Stimulated activated CD8-positive, alpha-beta memory T cell treated with anti-CD3 and anti-CD28 coated beads, Interleukin-7, amount 100 ng/mL, for 48 hours (primary cell): ENCODE measurements around the gene FNDC3A.

ENCODE experiments used
- DNase-seq, 2 donors: peaks; one replicate each; pipeline ENCODE4 v3.0.0-alpha.2; 2020; ENCODE audit warnings: low read depth in 1 of 2; ENCODE audit errors: extremely low read depth in 1 of 2

The FNDC3A gene

DNA sequence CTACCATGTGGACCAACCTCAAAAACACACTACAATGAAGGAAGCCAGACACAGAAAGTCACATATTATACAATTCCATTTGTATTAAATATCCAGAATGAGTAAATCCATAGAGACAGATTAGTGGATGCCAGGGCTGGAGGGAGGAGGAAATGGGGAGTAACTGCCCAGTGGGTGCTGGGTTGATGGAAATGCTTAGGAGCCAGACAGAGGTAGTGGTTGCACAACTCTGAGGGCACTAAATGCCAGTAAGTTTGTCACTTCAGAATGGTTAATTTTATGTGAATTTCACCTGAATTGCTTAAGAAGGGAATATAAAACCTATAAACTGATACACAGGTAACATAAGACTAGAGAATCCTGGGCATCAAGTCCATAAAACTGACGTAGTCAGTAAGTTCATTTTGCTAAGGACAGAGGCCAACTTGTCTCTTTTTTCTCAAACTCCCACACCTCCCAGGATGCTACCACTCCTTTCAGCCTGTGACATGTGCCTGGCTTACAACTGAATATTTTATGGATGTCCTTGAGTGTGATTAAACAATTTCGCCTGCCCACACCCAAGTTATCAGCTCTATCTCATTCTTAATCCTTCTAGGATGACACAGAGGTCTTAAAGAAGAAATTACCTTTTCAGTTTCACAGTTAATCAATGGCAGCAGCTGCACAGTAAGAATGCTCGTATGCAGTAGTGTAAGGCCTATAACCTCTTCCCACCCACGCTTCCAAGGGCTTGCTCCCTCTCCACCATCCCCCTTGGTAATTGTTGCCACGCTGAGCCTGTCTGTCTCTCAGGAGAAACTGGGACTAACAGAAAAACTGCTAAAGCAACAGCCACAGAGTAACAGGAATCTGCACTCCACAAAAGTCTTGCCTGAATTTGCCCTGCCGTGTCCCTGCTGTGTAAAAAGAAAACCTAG is 238.5 kb downstream of the FNDC3A start:
- no peak for DNase-seq

DNA sequence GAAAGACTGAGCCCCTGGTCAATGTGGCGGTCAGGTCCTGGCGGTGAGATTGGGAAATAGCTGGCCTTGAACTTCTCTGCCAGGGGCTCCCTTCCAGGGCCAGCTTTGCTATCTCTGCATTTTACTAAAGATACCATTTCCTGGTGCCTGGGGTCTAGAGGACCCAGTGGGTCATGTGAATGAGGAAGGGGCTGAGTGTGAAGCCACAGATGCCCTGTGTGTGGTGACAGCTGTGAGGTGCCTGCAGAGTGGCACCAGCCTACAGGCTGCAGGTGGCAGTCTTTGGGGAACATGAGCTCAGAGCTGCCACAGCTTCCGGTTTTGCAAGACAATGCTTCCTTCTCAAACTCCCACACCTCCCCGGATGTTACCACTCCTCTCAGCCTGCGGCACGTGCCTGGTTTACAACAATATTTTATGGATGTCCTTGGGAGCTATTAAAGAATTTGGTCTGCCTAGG is 239.2 kb downstream of the FNDC3A start:
- peak in 1 of 2 donors; percentile 18 for DNase-seq

DNA sequence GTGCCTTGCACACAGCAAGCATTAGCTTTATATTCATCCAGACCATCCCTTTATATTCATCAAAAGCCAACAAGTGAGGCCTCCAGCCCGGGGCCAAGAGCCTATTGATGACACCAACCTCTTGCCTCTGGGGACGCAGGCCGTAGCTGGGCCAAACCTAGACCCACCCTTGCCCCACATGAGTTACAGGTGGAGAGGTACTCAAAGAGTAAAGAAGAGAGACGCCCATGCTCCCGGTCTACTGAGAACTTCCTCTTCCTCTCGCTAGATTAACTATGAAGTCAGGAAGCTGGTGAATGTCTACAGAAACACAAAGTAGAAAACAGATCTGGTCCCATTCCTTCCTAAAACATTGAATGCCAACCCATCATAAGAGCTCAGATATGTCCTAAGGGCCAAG is 240.6 kb downstream of the FNDC3A start:
- no peak for DNase-seq

GRCh38 chr13:49217962-49218492 is 242.3 kb downstream of the FNDC3A start:
- DNase-seq = no peak

DNA sequence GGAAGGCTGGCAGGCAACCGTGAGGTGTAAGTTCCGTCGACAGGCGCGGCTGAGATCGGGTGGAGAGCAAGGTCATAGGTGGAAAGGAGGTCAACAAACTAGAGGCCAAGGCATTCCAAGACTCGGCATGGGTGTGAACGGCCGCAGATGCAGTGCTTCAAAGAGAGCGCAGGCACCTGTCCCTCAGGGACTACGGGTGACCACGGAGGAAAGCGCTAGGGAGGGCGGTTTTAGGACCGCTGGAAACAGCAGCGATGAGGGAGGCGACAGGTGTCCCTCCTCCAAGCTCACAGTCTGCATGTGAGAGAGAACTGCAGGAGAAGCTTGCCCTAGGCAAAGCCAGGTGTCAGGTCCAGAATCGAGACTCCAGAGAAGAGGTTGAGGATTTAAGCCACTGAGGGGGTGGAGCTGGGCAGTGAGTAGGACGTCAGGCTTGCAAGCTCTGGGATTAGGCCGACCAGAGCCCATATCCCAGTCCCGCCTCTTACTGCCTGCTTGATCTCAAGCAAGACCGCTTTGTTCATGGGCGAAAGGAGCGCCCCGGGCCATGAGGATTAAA is 242.9 kb downstream of the FNDC3A start:
- no peak for DNase-seq

DNA sequence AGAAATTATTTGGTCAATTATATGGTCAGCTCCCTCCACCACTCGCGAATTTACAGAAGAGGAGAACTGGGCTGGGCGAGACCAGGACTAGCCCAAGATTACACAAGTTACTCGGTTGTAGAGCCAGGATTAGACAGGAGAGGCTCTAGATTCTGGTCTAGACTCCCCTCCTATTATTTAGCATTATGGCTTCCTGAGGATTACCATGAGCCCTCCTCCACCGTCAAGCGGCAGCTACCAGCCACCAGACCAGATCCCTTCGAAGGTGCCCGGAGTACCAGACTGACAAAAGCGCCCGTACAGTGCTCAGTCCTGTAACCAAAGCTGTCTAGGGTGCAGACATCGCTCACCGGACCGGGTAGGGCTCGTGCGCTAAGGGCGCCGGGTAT is 243.9 kb downstream of the FNDC3A start:
- no peak for DNase-seq

DNA sequence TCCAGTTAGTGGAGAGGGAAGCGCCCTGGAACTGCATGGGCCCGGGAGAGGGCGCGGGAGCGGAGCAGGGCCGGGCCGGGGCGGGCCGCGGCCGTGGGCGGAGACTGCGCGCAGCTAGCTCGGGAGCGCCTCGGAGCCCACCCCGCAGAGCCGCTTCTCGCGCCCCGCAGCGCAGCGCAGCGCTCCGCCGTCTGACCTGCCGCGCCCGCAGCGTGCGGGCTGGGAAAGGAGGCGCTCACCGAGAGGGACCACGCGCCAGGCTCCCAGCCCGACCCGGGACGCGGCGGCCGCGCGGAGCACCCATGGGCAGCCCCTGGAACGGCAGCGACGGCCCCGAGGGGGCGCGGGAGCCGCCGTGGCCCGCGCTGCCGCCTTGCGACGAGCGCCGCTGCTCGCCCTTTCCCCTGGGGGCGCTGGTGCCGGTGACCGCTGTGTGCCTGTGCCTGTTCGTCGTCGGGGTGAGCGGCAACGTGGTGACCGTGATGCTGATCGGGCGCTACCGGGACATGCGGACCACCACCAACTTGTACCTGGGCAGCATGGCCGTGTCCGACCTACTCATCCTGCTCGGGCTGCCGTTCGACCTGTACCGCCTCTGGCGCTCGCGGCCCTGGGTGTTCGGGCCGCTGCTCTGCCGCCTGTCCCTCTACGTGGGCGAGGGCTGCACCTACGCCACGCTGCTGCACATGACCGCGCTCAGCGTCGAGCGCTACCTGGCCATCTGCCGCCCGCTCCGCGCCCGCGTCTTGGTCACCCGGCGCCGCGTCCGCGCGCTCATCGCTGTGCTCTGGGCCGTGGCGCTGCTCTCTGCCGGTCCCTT is 244.5 kb downstream of the FNDC3A start, which contains the start of gene MLNR:
Gene MLNR, plus strand, starts transcription at position 303 of the 820 bp plus-strand sequence. Its CDS starts 0 bp downstream, at position 303.
- no peak for DNase-seq

GRCh38 chr13:49220856-49221589 is 245.3 kb downstream of the FNDC3A start:
- no peak for DNase-seq

DNA sequence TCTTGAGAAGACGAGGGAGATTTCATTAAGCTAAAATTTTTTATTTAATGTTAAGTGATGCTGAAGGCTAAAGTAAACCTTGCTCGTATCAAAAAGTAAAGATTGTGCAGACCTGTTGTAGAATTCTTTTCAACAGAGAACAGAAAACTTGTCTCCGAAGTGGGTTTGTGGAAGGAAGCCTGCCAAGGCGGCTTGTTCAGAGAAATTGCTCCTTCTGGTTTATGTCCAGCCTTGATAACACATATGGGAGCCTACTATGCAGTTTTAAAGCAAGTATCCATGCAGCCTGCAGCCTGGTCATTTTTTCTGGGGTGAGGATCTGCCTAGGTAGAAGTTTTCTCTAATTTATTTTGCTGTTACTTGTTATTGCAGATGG is 245.9 kb downstream of the FNDC3A start:
- no peak for DNase-seq

- DNase-seq = no peak
These were observed 249.7 kb downstream of the FNDC3A start for GRCh38 chr13:49225223-49226042.

- no peak for DNase-seq
These were observed 250.9 kb downstream of the FNDC3A start for GRCh38 chr13:49226613-49227012.

- no peak for DNase-seq
These were observed 259.0 kb downstream of the FNDC3A start for GRCh38 chr13:49234741-49235140.

- DNase-seq = no peak
These were observed 260.2 kb downstream of the FNDC3A start for GRCh38 chr13:49235856-49236431.

- DNase-seq = no peak
These were observed 262.9 kb downstream of the FNDC3A start for GRCh38 chr13:49238621-49239020.

DNA sequence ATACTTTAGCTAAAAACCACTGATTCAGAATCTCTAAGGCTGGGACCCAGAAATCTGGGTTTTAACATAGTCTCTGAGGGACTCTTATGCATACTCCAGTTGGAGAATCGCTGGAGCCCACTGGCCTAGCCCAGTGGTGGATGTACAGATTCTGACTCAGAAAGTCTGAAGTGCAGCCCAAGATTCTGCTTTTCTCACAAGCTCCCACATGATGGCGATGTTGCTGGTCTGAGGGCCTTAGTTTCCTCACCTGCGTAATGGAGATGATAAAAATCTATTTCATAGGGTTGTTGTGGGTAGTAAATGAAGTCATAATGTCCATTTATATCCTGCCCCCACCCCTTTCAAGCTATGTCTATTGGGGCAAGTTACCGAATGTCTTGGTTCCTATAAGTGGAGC is 264.3 kb downstream of the FNDC3A start:
- DNase-seq = no peak

DNA sequence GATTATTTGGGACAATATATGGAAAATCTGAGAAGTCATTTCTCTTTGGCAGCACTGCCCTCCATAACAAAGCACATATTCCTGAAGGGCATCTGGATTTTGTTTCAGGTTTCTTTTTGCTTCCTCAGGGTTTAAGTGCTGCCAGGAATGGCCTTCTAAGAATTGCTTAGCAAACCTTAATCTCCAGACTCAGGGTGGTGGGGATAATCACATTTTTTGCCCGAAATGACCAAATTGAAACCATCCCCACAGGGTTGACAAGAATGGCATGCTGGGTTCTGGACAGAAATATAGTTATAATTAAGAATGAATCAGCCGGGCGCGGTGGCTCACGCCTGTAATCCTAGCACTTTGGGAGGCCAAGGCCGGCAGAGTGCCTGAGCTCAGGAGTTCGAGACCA is 265.6 kb downstream of the FNDC3A start:
- no peak for DNase-seq

DNA sequence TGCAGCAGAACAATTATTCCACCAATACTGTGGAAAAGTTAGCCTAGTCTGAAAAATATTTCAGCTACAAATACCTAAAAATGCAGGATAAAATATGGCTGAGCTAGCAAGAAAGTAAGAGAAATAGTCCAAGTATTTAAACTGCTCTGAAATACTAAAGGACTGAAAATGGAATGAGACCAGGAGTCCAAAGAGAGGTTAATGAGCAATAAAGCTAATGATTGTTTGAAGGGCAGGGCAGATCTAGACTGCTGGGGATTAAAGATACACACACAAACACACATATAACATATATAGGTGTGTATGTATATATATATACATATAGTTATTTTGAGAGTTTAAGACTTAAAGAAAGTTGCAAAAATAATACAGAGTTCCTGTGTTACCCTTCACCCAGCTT is 269.4 kb downstream of the FNDC3A start:
- no peak for DNase-seq

DNA sequence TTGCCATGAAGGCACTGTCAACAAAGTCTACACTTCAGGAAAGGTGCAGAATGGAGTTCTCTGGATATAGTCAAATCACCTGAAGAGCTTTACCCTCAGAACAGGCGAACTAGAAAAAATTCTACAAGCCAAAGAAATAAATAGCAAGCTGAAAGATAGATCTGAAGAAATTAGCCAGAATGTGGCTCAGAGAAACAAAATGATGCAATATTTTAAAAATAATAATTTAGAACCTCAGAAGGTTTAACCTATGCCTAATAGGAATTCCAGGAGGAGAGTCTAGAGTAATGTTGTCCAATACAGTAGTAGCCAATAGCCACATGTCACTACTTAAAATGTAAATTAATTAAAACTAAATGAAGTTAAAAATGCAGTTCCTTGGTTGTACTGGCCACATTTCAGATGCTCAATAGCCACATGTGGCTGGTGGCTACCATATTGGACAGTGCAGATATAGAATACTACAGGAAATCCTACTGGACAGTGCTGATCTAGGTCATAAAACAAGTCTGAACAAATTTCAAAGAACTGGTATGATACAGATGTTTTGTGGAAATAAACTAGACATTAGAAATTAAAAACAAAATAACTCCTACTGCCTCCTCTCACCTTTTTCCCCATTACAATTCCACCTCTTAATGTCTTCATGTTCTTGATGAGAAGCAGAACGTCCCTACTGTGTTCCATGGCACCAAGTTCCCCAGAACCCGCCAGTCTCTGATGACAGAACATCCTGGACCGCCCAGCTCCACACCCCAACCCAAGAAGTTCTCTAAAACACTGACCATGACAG is 271.3 kb downstream of the FNDC3A start:
- no peak for DNase-seq
